ENCODE results near the gene VAMP7. TPM values are rescaled to one million over a fixed set of nuclear protein-coding genes. Genes with fewer than 3 reads are reported as not detected.
"Not testable (repeated sequence)": the region's sequence is repeated elsewhere in the genome, so short reads cannot be mapped to it uniquely, and the experiment has no call there.

The VAMP7 gene
- total and polyA plus RNA-seq, 10 of the 15 experiments (the other 5 are each of a cell fraction or from before 2014, with no cell fraction given): 15.1 to 52.4 (median 35.8) TPM

DNA sequence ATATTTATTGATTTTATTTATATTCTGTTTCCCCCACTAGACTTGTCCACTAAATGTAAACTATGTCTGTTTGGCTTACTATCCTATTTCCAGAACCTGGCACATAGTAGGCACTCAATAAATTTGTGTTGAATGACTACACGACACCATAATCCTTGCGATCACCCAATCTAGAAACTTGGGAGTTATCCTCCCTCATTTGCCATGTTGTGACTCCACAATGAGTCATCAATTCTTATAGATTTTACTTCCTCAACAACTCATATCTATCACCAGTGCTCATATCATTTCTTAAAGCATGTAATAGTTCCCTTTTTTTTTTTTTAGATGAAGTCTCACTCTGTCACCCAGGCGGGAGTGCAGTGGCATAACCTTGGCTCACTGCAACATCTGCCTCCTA is 39.9 kb upstream of the VAMP7 start:
- ChIA-PET POLR2A (no interaction called here), CTCF (no interaction called here), SMC1A (ENCODE audit: uncharacterized antibody, unreplicated experiment) (no interaction called here), RAD21 (ENCODE audit: unreplicated experiment) (no interaction called here)
- Histone ChIP-seq H3K27ac (ENCODE audit: control insufficient read depth, insufficient read depth) (no peak overlapping the region), H3K9ac (ENCODE audit: control insufficient read depth, insufficient read depth, low read length) (no peak overlapping the region), H2AFZ (ENCODE audit: control insufficient read depth, low read depth, low read length) (no peak overlapping the region), H3K4me1 (ENCODE audit: control insufficient read depth, insufficient read depth, low read length) (no peaks in the 10 kb centered on the region), H4K20me1 (ENCODE audit: control insufficient read depth, insufficient read depth) (no peaks in the 10 kb centered on the region), H3K27me3 (replicated peaks in 1 of 2; ENCODE audit: control insufficient read depth in 2 of 2, insufficient read depth in 2 of 2, low read length in 1 of 2) (no peaks in the 10 kb centered on the region), H3K36me3 (ENCODE audit: control insufficient read depth in 2 of 2, insufficient read depth in 2 of 2, low read length in 1 of 2) (no peaks in the 10 kb centered on the region), H3K4me2 (ENCODE audit: control insufficient read depth, insufficient read depth) (no peak overlapping the region), H3K79me2 (ENCODE audit: control insufficient read depth, insufficient read depth, low read length) (no peaks in the 10 kb centered on the region), H3K4me3 (no peak overlapping the region), H3K9me3 (replicated peaks; ENCODE audit: control insufficient read depth, insufficient read depth, low read length) (no peaks in the 10 kb centered on the region)
- no TSS peak for BruUV-seq (replicated peaks)
- in situ Hi-C loops (cut with MboI): no loop called here
- intact Hi-C loops (cut with micrococcal nuclease; ENCODE audit: unreplicated experiment): no loop called here
- FAIRE-seq (no peak), ATAC-seq (no peak), DNase-seq (ENCODE audit: low read depth, low spot score) (no peak)
- 30% methylated on average over 3 of the region's 3 CpGs for WGBS (ENCODE audit: insufficient coverage, insufficient replicate concordance, low lambda C conversion rate, missing lambda C conversion rate)
- TF ChIP-seq, protein P1, sequence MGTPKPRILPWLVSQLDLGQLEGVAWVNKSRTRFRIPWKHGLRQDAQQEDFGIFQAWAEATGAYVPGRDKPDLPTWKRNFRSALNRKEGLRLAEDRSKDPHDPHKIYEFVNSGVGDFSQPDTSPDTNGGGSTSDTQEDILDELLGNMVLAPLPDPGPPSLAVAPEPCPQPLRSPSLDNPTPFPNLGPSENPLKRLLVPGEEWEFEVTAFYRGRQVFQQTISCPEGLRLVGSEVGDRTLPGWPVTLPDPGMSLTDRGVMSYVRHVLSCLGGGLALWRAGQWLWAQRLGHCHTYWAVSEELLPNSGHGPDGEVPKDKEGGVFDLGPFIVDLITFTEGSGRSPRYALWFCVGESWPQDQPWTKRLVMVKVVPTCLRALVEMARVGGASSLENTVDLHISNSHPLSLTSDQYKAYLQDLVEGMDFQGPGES (IDR thresholded peaks at IDR 0.05): no peak
- TF ChIP-seq ZZZ3 (IDR thresholded peaks at IDR 0.05; ENCODE audit: control insufficient read depth, insufficient read length, low read depth) (no peak), SIN3A (IDR thresholded peaks at IDR 0.05; ENCODE audit: low read depth, low read length) (no peak), SUZ12 (IDR thresholded peaks at IDR 0.05; ENCODE audit: unreplicated experiment) (no peak)

DNA sequence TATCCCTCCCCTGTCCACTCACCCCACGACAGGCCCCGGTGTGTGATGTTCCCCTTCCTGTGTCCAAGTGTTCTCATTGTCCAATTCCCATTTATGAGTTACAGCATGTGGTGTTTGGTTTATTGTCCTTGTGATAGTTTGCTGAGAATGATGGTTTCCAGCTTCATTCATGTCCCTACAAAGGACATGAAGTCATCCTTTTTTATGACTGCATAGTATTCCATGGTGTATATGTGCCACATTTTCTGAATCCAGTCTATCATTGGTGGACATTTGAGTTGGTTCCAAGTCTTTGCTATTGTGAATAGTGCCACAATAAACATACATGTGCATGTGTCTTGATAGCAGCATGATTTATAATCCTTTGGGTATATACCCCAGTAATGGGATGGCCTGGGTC is 29.4 kb upstream of the VAMP7 start:
- SMC1A ChIA-PET (ENCODE audit: uncharacterized antibody, unreplicated experiment): not testable (repeated sequence)

More for the DNA sequence above, 29.4 kb upstream of the VAMP7 start:
- H3K36me3 ChIP-seq (ENCODE audit: control insufficient read depth in 2 of 2, insufficient read depth in 2 of 2, low read length in 1 of 2); in situ Hi-C loops (cut with MboI); POLR2A ChIA-PET; H2AFZ ChIP-seq (ENCODE audit: control insufficient read depth, low read depth, low read length); H3K79me2 ChIP-seq (ENCODE audit: control insufficient read depth, insufficient read depth, low read length); H3K9me3 ChIP-seq (replicated peaks; ENCODE audit: control insufficient read depth, insufficient read depth, low read length); DNase-seq (ENCODE audit: low read depth, low spot score); RAD21 ChIA-PET (ENCODE audit: unreplicated experiment); H3K27me3 ChIP-seq (replicated peaks in 1 of 2; ENCODE audit: control insufficient read depth in 2 of 2, insufficient read depth in 2 of 2, low read length in 1 of 2); intact Hi-C loops (cut with micrococcal nuclease; ENCODE audit: unreplicated experiment); H3K4me3 ChIP-seq; FAIRE-seq; BruUV-seq (replicated peaks); H3K9ac ChIP-seq (ENCODE audit: control insufficient read depth, insufficient read depth, low read length); H3K4me2 ChIP-seq (ENCODE audit: control insufficient read depth, insufficient read depth); H4K20me1 ChIP-seq (ENCODE audit: control insufficient read depth, insufficient read depth); ATAC-seq; H3K27ac ChIP-seq (ENCODE audit: control insufficient read depth, insufficient read depth); H3K4me1 ChIP-seq (ENCODE audit: control insufficient read depth, insufficient read depth, low read length); CTCF ChIA-PET: not testable (repeated sequence)
- WGBS (ENCODE audit: insufficient coverage, insufficient replicate concordance, low lambda C conversion rate, missing lambda C conversion rate): 44% methylated on average over 2 of the region's 2 CpGs

Data from GM12878 (cell line).